ENCODE data around the gene PACRG.

PACRG gene

DNA sequence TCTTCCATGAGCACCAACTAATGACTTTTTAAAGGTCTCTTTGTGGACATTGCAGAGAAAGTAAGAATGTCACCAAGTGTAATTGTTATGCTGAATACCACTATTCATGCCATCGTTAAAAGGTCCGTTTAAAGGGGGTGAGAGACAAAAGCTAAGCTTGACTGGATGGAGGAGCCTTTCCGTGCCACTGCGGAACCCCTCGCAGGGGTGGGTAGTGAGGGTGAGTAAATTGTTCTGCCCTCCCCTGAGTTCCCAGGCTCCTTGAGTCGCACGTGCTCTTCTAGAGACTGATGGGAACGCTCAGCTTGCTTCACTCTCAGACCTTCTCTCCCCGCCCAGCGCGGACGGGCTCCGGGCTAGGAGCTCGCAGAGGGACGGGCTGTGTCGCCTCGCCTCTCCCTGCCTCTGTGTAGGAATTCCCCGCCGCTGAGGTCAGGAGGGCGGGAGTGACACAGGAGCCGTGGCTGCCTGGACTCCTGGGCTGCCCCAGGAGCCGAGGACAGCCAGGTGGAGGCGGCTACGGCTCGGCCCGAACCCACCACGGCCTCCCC is 371.9 kb downstream of the PACRG start:
- no peak overlapping the region for H3K27ac ChIP-seq
- H3K9me3 ChIP-seq: no peaks in the 10 kb centered on the region

DNA sequence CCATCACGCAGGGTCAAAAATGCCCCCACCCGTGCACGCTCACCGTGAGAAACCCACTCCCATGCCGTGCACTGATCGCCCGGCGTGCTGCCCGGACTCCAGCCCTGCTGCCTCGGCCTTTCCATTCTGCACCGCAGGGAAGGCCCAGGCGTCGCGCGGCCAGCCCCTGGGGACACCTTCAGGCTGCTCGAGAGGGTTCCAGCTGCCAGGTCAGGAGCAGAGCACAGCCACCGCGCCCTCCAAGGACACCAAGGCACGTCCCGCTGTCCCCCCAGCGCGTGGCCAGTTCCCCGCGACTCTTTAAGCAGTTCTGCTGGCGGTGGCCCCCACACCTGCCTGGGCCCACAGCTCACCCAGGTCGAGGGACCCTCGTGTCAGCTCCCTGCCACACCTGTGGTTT is 372.5 kb downstream of the PACRG start:
- no peaks in the 10 kb centered on the region for H3K36me3 ChIP-seq
- TF ChIP-seq, protein P1, sequence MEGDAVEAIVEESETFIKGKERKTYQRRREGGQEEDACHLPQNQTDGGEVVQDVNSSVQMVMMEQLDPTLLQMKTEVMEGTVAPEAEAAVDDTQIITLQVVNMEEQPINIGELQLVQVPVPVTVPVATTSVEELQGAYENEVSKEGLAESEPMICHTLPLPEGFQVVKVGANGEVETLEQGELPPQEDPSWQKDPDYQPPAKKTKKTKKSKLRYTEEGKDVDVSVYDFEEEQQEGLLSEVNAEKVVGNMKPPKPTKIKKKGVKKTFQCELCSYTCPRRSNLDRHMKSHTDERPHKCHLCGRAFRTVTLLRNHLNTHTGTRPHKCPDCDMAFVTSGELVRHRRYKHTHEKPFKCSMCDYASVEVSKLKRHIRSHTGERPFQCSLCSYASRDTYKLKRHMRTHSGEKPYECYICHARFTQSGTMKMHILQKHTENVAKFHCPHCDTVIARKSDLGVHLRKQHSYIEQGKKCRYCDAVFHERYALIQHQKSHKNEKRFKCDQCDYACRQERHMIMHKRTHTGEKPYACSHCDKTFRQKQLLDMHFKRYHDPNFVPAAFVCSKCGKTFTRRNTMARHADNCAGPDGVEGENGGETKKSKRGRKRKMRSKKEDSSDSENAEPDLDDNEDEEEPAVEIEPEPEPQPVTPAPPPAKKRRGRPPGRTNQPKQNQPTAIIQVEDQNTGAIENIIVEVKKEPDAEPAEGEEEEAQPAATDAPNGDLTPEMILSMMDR (IDR thresholded peaks at IDR 0.05): no peak

More for the DNA sequence above, 371.9 kb downstream of the PACRG start:
- Histone ChIP-seq H3K4me3 (ENCODE audit: low read depth in 1 of 2, low read length in 1 of 2) (no peak overlapping the region), H3K27me3 (no peaks in the 10 kb centered on the region), H3K4me1 (ENCODE audit: control insufficient read depth in 1 of 2, insufficient read depth in 1 of 2, low read depth in 1 of 2, low read length in 1 of 2) (no peaks in the 10 kb centered on the region), H3K36me3 (no peaks in the 10 kb centered on the region)
- TF ChIP-seq, protein P1 (IDR thresholded peaks at IDR 0.05): no peak

DNA sequence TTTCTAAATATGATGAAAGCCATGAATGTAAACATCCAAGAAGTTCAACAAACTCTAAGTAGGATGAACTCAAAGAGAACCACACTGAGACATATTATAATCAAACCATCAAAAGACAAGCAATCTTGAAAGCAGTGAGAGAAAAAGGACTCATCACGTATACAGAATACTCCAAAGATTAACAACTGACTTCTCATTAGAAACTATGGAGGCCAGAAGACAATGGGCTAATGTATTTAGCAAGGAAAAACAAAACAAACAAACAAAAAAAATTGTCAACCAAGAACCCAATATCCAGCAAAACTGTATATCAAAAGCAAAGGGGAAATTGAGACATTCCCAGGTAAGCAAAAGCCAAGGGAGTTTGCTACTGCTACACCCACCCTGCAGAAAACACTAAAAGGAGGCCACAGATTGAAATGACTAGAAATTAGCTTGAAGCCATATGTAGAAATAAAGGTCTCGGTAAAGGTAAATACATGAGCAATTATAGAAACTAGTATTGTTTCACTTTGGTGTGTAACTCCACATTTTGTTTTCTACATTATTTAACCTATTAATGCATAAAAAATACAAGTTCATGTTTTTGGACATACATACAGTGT is 385.7 kb downstream of the PACRG start:
- Histone ChIP-seq H3K27ac (no peak overlapping the region), H3K36me3 (no peaks in the 10 kb centered on the region), H3K4me1 (ENCODE audit: control insufficient read depth in 1 of 2, insufficient read depth in 1 of 2, low read depth in 1 of 2, low read length in 1 of 2) (no peaks in the 10 kb centered on the region), H3K9me3 (no peaks in the 10 kb centered on the region), H3K27me3 (no peaks in the 10 kb centered on the region), H3K4me3 (ENCODE audit: low read depth in 1 of 2, low read length in 1 of 2) (no peak overlapping the region)
- TF ChIP-seq, protein P1 (IDR thresholded peaks at IDR 0.05): no peak

More for the DNA sequence above, 372.5 kb downstream of the PACRG start:
- Histone ChIP-seq H3K27me3 (no peaks in the 10 kb centered on the region), H3K9me3 (no peaks in the 10 kb centered on the region), H3K4me3 (ENCODE audit: low read depth in 1 of 2, low read length in 1 of 2) (no peak overlapping the region), H3K4me1 (ENCODE audit: control insufficient read depth in 1 of 2, insufficient read depth in 1 of 2, low read depth in 1 of 2, low read length in 1 of 2) (no peaks in the 10 kb centered on the region), H3K27ac (no peak overlapping the region)

DNA sequence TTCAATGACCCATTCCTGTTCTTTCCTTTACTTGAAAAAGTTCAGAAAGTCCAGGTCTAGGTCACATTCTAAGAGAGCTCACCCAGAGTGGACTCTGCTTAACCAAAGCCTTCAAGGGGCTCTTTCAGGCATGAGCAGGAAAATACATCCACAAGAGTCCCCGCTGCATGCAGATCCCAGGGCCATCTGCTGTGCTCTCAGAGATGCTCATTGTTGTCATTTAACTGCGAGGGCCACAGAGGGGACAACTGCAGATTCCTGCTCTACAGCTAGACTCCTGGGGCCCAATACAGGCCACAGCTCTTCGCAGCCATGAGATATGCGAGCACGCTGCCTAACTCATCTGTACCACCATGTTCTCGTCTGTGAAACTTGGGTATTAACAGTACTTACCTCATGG is 391.2 kb downstream of the PACRG start:
- no peak overlapping the region for H3K27ac ChIP-seq
- TF ChIP-seq, protein P1 (IDR thresholded peaks at IDR 0.05): no peak
- no peak overlapping the region for H3K4me3 ChIP-seq (ENCODE audit: low read depth in 1 of 2, low read length in 1 of 2)
- no peaks in the 10 kb centered on the region for H3K36me3 ChIP-seq
- H3K4me1 ChIP-seq (ENCODE audit: control insufficient read depth in 1 of 2, insufficient read depth in 1 of 2, low read depth in 1 of 2, low read length in 1 of 2): peaks cover 0 to 4% of the 10 kb centered on the region in 2 experiments
- no peaks in the 10 kb centered on the region for H3K9me3 ChIP-seq
- H3K27me3 ChIP-seq: no peaks in the 10 kb centered on the region

DNA sequence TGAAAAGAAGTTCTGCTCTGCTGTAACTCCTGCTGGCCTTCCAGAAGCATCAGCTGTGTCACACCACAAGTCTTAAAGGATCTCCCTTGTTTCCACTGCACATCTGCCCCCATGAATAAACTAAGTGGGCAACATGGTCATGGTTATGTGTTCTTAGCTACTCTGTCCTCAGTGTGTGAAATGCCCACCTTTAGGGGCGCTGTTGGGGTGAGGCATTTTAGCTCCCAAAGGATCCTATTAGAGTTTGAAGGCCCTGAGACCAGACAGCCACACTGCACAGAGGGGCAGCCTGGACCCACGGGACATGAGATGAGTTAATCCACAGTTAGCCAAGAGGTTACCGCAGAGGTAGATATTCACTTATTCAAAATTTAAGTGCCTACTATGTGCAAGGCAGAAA is 392.4 kb downstream of the PACRG start:
- no peaks in the 10 kb centered on the region for H3K36me3 ChIP-seq
- TF ChIP-seq, protein P1 (IDR thresholded peaks at IDR 0.05): no peak
- H3K27me3 ChIP-seq: no peaks in the 10 kb centered on the region
- H3K9me3 ChIP-seq: no peaks in the 10 kb centered on the region
- peaks cover 0 to 4% of the 10 kb centered on the region in 2 experiments for H3K4me1 ChIP-seq (ENCODE audit: control insufficient read depth in 1 of 2, insufficient read depth in 1 of 2, low read depth in 1 of 2, low read length in 1 of 2)
- H3K4me3 ChIP-seq (ENCODE audit: low read depth in 1 of 2, low read length in 1 of 2): no peak overlapping the region
- H3K27ac ChIP-seq: no peak overlapping the region

Data from neutrophil (primary cell).